WTC11 (cell line): ENCODE results near the gene FHIT. TPM values are rescaled to one million over a fixed set of nuclear protein-coding genes. Genes with fewer than 3 reads are reported as not detected.

ENCODE experiments used
- ATAC-seq: fragments of 200-7000 bp; cut with Tn5 transposase; 2 replicates; pipeline ENCODE4 v1.10.0; 2021; ENCODE audit warnings: mild to moderate bottlenecking, moderate library complexity
- CTCF ChIA-PET: fragments of 300-600 bp; sonication (Branson Sonifier 250); formaldehyde crosslinking; loops from one replicate; lab custom pipeline; 2021; ENCODE audit warnings: antibody characterized with exemption; lab: Charles Lee
- POLR2A ChIA-PET: fragments of 350-600 bp; sonication (Branson Sonifier 250); formaldehyde crosslinking; loops from one replicate; lab custom pipeline; 2021; ENCODE audit warnings: antibody characterized with exemption; lab: Charles Lee
- DNase-seq: peaks from one replicate; pipeline ENCODE4 v3.0.0; 2021; ENCODE audit warnings: low spot score
- H3K27ac Mint-ChIP-seq: 2 replicates; pipeline ENCODE4 v1.8.0; 2021; ENCODE audit warnings: mixed read lengths
- H3K27me3 Mint-ChIP-seq: 2 replicates; pipeline ENCODE4 v1.8.0; 2021; ENCODE audit warnings: low read depth, mild to moderate bottlenecking, moderate library complexity, mixed read lengths
- H3K36me3 Mint-ChIP-seq: 2 replicates; pipeline ENCODE4 v1.8.0; 2021; ENCODE audit warnings: mixed read lengths
- H3K4me1 Mint-ChIP-seq: 2 replicates; pipeline ENCODE4 v1.8.0; 2022; ENCODE audit warnings: mixed read lengths
- H3K4me3 Mint-ChIP-seq: 2 replicates; pipeline ENCODE4 v1.8.0; 2021; ENCODE audit warnings: mild to moderate bottlenecking, moderate library complexity, mixed read lengths
- H3K9me3 Mint-ChIP-seq: 2 replicates; pipeline ENCODE4 v1.8.0; 2021; ENCODE audit warnings: mixed read lengths
- CBFB ChIP-seq: sonication (generic); formaldehyde crosslinking; IDR thresholded peaks from 2 replicates; pipeline ENCODE4 v1.8.1; 2022; ENCODE audit warnings: mild to moderate bottlenecking, low read depth, missing genetic modification reagents
- CREB1 ChIP-seq: sonication (generic); formaldehyde crosslinking; IDR thresholded peaks from 2 replicates; pipeline ENCODE4 v1.8.0; 2023; ENCODE audit warnings: mild to moderate bottlenecking, missing genetic modification reagents
- ELF4 ChIP-seq: sonication (generic); formaldehyde crosslinking; IDR thresholded peaks from 2 replicates; pipeline ENCODE4 v1.8.1; 2022; ENCODE audit warnings: low read depth, mild to moderate bottlenecking, moderate library complexity, missing genetic modification reagents
- FOXK1 ChIP-seq: sonication (generic); formaldehyde crosslinking; IDR thresholded peaks from 2 replicates; pipeline ENCODE4 v1.8.0; 2022; ENCODE audit warnings: mild to moderate bottlenecking, moderate library complexity, missing genetic modification reagents
- FOXP1 ChIP-seq: sonication (generic); formaldehyde crosslinking; IDR thresholded peaks from 2 replicates; pipeline ENCODE4 v1.8.0; 2022; ENCODE audit warnings: missing genetic modification reagents, mild to moderate bottlenecking, moderate library complexity, borderline replicate concordance
- HMGA2 ChIP-seq: fragments of 250-450 bp; sonication (Bioruptor Pico); IDR thresholded peaks from 2 replicates; pipeline ENCODE4 v1.4.0; 2021; ENCODE audit warnings: mild to moderate bottlenecking, moderate library complexity
- PRRX2 ChIP-seq: fragments of 250-450 bp; sonication (Bioruptor Pico); IDR thresholded peaks from 2 replicates; pipeline ENCODE4 v1.8.0; 2021; ENCODE audit warnings: mild to moderate bottlenecking
- RELA ChIP-seq: sonication (generic); formaldehyde crosslinking; IDR thresholded peaks from 2 replicates; pipeline ENCODE4 v1.8.1; 2022; ENCODE audit warnings: missing genetic modification reagents, mild to moderate bottlenecking, borderline replicate concordance
- SMAD3 ChIP-seq: sonication (generic); formaldehyde crosslinking; IDR thresholded peaks from 2 replicates; pipeline ENCODE4 v1.8.0; 2022; ENCODE audit warnings: missing genetic modification reagents, mild to moderate bottlenecking, borderline replicate concordance
- ZNF219 ChIP-seq: sonication (generic); formaldehyde crosslinking; IDR thresholded peaks from 2 replicates; pipeline ENCODE4 v1.8.0; 2023; ENCODE audit warnings: missing genetic modification reagents, mild to moderate bottlenecking, borderline replicate concordance
- ZNF317 ChIP-seq: sonication (generic); formaldehyde crosslinking; IDR thresholded peaks from 2 replicates; pipeline ENCODE4 v1.8.1; 2023; ENCODE audit warnings: low read depth, mild to moderate bottlenecking, moderate library complexity, missing genetic modification reagents, borderline replicate concordance
- ZNF423 ChIP-seq: fragments of 250-450 bp; sonication (Bioruptor Pico); IDR thresholded peaks from 2 replicates; pipeline ENCODE4 v2.1.2; 2022; ENCODE audit warnings: mild to moderate bottlenecking, moderate library complexity
- total RNA-seq: library from RNA; stranded (reverse); gene quantifications from 3 replicates; pipeline ENCODE4 v1.2.3, GENCODE V29; 2021
- TF ChIP-seq, protein P1 (sequence below): sonication (generic); formaldehyde crosslinking; conservative IDR thresholded peaks from 2 replicates; pipeline ENCODE4 v1.8.1; 2022; ENCODE audit warnings: mild to moderate bottlenecking, missing genetic modification reagents
- TF ChIP-seq, protein P2 (sequence below): sonication (generic); formaldehyde crosslinking; IDR thresholded peaks from 2 replicates; pipeline ENCODE4 v1.8.1; 2023; ENCODE audit warnings: mild to moderate bottlenecking, missing genetic modification reagents, borderline replicate concordance
- TF ChIP-seq, protein P3 (sequence below): fragments of 250-450 bp; sonication (Bioruptor Pico); IDR thresholded peaks from 2 replicates; pipeline ENCODE4 v2.1.2; 2022; ENCODE audit warnings: mild to moderate bottlenecking, moderate library complexity
- TF ChIP-seq, protein P4 (sequence below): sonication (generic); formaldehyde crosslinking; IDR thresholded peaks from 2 replicates; pipeline ENCODE4 v1.8.1; 2022; ENCODE audit warnings: mild to moderate bottlenecking, moderate library complexity, missing genetic modification reagents
- TF ChIP-seq, protein P5 (sequence below): sonication (generic); formaldehyde crosslinking; IDR thresholded peaks from 2 replicates; pipeline ENCODE4 v1.8.0; 2022; ENCODE audit warnings: mild to moderate bottlenecking, missing genetic modification reagents
- TF ChIP-seq, protein P6 (sequence below): sonication (generic); formaldehyde crosslinking; IDR thresholded peaks from 2 replicates; pipeline ENCODE4 v1.8.1; 2023; ENCODE audit warnings: mild to moderate bottlenecking, missing genetic modification reagents
- TF ChIP-seq, protein P7 (sequence below): sonication (generic); formaldehyde crosslinking; IDR thresholded peaks from 2 replicates; pipeline ENCODE4 v1.8.1; 2022; ENCODE audit warnings: mild to moderate bottlenecking, missing genetic modification reagents, moderate library complexity, borderline replicate concordance

The FHIT gene
- total RNA-seq, 1 experiment from 2014 or later, result 2.6 TPM

DNA sequence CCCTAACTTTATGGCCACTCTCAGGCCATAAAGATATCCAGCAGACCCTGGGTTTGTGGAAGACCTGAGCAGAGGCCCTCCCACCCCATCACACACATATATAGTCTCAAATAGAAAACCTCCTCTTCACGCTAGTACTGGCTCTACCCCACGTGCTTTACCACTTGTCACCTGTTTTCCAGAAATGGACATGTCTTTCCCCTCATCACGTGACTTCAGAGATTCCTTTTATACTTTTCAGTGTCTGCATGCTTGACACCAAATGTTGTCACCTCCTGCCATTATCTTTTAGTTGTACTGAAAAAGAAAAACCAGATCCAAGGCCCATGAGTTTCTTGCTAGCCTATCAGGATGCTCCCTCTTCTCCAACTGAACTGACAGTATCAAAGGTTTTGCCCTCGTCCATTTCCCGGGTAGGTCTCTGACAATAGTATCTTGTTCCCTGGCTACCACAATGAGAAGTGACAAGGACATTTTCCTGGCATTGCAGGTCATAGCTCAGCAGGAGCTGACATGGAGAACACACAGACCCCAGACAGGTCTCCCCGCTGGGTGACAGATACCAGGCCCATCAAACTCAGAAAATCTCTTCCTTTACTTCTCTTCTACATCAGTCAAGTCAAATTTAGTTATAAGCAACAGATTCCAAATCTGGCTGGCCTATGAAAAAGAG is 1551.5 kb downstream of the FHIT start:
- no peaks in the 10 kb centered on the region for H3K36me3 Mint-ChIP-seq
- peaks cover 9% of the 10 kb centered on the region for H3K9me3 Mint-ChIP-seq
- no peaks in the 10 kb centered on the region for H3K4me1 Mint-ChIP-seq
- ChIA-PET CTCF (no interaction called here), POLR2A (interaction anchor here (0.7 kb wide), 1 partner anchor 492 kb away, joined by 6 read pairs; no protein-coding TSS in a partner anchor)
- no peak for DNase-seq
- H3K27ac Mint-ChIP-seq, result no peak overlapping the region
- TF ChIP-seq FOXK1 (CRISPR knock-in tag) (no peak), PRRX2 (CRISPR knock-in tag) (no peak), HMGA2 (no peak), ELF4 (CRISPR knock-in tag) (no peak), SMAD3 (no peak), ZNF423 (no peak), CBFB (CRISPR knock-in tag) (no peak), ZNF317 (CRISPR knock-in tag) (no peak), RELA (CRISPR knock-in tag) (no peak), CREB1 (CRISPR knock-in tag) (no peak), FOXP1 (CRISPR knock-in tag) (no peak), ZNF219 (CRISPR knock-in tag) (no peak)
- TF ChIP-seq, protein P1, sequence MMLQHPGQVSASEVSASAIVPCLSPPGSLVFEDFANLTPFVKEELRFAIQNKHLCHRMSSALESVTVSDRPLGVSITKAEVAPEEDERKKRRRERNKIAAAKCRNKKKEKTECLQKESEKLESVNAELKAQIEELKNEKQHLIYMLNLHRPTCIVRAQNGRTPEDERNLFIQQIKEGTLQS (CRISPR knock-in tag), result no peak
- TF ChIP-seq, protein P2, sequence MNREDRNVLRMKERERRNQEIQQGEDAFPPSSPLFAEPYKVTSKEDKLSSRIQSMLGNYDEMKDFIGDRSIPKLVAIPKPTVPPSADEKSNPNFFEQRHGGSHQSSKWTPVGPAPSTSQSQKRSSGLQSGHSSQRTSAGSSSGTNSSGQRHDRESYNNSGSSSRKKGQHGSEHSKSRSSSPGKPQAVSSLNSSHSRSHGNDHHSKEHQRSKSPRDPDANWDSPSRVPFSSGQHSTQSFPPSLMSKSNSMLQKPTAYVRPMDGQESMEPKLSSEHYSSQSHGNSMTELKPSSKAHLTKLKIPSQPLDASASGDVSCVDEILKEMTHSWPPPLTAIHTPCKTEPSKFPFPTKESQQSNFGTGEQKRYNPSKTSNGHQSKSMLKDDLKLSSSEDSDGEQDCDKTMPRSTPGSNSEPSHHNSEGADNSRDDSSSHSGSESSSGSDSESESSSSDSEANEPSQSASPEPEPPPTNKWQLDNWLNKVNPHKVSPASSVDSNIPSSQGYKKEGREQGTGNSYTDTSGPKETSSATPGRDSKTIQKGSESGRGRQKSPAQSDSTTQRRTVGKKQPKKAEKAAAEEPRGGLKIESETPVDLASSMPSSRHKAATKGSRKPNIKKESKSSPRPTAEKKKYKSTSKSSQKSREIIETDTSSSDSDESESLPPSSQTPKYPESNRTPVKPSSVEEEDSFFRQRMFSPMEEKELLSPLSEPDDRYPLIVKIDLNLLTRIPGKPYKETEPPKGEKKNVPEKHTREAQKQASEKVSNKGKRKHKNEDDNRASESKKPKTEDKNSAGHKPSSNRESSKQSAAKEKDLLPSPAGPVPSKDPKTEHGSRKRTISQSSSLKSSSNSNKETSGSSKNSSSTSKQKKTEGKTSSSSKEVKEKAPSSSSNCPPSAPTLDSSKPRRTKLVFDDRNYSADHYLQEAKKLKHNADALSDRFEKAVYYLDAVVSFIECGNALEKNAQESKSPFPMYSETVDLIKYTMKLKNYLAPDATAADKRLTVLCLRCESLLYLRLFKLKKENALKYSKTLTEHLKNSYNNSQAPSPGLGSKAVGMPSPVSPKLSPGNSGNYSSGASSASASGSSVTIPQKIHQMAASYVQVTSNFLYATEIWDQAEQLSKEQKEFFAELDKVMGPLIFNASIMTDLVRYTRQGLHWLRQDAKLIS (CRISPR knock-in tag), result no peak
- TF ChIP-seq, protein P3, sequence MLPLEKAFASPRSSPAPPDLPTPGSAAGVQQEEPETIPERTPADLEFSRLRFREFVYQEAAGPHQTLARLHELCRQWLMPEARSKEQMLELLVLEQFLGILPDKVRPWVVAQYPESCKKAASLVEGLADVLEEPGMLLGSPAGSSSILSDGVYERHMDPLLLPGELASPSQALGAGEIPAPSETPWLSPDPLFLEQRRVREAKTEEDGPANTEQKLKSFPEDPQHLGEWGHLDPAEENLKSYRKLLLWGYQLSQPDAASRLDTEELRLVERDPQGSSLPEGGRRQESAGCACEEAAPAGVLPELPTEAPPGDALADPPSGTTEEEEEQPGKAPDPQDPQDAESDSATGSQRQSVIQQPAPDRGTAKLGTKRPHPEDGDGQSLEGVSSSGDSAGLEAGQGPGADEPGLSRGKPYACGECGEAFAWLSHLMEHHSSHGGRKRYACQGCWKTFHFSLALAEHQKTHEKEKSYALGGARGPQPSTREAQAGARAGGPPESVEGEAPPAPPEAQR, result no peak
- TF ChIP-seq, protein P4, sequence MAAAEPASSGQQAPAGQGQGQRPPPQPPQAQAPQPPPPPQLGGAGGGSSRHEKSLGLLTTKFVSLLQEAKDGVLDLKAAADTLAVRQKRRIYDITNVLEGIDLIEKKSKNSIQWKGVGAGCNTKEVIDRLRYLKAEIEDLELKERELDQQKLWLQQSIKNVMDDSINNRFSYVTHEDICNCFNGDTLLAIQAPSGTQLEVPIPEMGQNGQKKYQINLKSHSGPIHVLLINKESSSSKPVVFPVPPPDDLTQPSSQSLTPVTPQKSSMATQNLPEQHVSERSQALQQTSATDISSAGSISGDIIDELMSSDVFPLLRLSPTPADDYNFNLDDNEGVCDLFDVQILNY (CRISPR knock-in tag), result no peak
- TF ChIP-seq, protein P5, sequence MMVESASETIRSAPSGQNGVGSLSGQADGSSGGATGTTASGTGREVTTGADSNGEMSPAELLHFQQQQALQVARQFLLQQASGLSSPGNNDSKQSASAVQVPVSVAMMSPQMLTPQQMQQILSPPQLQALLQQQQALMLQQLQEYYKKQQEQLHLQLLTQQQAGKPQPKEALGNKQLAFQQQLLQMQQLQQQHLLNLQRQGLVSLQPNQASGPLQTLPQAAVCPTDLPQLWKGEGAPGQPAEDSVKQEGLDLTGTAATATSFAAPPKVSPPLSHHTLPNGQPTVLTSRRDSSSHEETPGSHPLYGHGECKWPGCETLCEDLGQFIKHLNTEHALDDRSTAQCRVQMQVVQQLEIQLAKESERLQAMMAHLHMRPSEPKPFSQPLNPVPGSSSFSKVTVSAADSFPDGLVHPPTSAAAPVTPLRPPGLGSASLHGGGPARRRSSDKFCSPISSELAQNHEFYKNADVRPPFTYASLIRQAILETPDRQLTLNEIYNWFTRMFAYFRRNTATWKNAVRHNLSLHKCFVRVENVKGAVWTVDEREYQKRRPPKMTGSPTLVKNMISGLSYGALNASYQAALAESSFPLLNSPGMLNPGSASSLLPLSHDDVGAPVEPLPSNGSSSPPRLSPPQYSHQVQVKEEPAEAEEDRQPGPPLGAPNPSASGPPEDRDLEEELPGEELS (CRISPR knock-in tag), result no peak
- TF ChIP-seq, protein P6, sequence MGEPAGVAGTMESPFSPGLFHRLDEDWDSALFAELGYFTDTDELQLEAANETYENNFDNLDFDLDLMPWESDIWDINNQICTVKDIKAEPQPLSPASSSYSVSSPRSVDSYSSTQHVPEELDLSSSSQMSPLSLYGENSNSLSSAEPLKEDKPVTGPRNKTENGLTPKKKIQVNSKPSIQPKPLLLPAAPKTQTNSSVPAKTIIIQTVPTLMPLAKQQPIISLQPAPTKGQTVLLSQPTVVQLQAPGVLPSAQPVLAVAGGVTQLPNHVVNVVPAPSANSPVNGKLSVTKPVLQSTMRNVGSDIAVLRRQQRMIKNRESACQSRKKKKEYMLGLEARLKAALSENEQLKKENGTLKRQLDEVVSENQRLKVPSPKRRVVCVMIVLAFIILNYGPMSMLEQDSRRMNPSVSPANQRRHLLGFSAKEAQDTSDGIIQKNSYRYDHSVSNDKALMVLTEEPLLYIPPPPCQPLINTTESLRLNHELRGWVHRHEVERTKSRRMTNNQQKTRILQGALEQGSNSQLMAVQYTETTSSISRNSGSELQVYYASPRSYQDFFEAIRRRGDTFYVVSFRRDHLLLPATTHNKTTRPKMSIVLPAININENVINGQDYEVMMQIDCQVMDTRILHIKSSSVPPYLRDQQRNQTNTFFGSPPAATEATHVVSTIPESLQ (CRISPR knock-in tag), result no peak
- TF ChIP-seq, protein P7, sequence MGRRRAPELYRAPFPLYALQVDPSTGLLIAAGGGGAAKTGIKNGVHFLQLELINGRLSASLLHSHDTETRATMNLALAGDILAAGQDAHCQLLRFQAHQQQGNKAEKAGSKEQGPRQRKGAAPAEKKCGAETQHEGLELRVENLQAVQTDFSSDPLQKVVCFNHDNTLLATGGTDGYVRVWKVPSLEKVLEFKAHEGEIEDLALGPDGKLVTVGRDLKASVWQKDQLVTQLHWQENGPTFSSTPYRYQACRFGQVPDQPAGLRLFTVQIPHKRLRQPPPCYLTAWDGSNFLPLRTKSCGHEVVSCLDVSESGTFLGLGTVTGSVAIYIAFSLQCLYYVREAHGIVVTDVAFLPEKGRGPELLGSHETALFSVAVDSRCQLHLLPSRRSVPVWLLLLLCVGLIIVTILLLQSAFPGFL (CRISPR knock-in tag), result no peak
- no peak overlapping the region for H3K4me3 Mint-ChIP-seq
- ATAC-seq, result no peak
- no peaks in the 10 kb centered on the region for H3K27me3 Mint-ChIP-seq
